ENCODE results near the gene ARHGEF3.
"Not testable (repeated sequence)": the region's sequence is repeated elsewhere in the genome, so short reads cannot be mapped to it uniquely, and the experiment has no call there.

ARHGEF3 gene

GRCh38 chr3:56725175-56725574, 76.6 kb downstream of the ARHGEF3 start:
- peak; percentile 26 for DNase-seq (ENCODE audit: low read depth)

DNA sequence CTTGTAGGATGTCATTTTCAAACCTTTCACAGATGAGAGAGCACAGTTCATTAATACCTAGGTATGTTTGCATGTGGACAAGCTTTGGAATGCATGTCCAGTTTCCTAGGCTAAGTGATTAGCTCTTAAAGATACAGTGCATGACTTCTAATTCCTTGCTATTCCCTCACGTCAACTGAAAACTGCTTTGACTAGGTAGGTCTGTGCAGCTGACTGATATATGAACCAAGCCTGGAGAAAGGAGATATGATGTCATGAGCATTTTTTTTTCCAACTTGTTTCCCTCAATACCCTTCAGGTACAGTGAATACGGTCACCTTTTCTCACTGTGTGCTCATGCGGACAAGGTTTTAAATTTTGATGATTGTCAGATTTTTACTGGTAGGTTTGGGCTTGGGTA, 77.1 kb downstream of the ARHGEF3 start:
- no peak for DNase-seq (ENCODE audit: low read depth)

DNA sequence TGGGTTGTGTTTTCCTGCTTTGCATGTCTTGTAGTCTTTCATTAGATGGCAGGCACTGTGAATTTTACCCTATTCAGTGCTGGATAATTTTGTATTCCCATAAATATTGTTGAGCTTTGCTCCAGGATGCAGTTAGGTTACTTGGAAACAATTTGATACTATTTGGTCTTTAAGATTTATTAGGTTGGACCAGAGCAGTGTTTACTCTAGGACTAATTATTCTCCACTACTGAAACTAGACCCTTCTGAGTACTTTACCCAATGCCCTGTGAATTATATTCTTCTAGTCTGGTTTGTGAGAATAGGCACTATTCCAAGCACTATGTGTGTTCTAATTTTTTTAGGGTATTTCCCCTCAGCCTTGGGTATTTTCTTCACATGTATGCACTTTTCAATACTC, 80.9 kb downstream of the ARHGEF3 start:
- no peak for DNase-seq (ENCODE audit: low read depth)

- not testable (repeated sequence) for DNase-seq (ENCODE audit: low read depth)
These were observed 82.9 kb downstream of the ARHGEF3 start for GRCh38 chr3:56718809-56719208.

- DNase-seq (ENCODE audit: low read depth): no peak
These were observed 90.4 kb downstream of the ARHGEF3 start for GRCh38 chr3:56711344-56711743.

DNA sequence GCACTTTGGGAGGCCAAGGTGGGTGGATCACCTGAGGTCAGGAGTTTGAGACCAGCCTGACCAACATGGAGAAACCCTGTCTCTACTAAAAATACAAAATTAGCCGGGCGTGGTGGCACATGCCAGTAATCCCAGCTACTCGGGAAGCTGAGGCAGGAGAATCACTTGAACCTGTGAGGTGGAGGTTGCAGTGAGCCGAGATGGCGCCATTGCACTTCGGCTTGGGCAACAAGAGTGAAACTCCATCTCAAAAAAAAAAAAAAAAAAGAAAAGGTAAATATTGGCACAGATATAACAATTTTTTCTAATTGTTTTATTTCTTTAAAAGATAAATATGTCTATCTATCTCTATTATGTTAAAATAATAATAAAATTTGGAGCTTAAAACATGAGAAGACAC, 94.3 kb downstream of the ARHGEF3 start:
- not testable (repeated sequence) for DNase-seq (ENCODE audit: low read depth)

DNA sequence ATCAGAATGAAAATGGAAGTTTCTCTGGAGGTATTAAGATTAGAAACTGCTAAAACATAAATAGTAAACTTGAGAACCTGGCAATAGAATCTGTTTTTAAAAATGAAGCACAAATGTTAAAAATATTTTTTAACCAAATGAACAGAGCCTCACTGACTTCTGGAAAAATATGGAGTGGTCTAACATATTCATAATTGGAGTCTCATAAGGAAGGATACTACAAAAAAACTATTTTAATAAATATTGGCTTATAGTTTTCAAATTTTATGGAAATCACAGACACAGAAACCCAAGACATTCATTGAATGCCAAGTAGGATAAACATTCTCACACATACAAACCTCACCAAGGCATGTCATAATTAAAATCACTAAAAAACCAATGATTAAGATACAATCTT, 95.1 kb downstream of the ARHGEF3 start:
- no peak for DNase-seq (ENCODE audit: low read depth)

GRCh38 chr3:56704706-56705105, 97.0 kb downstream of the ARHGEF3 start:
- no peak for DNase-seq (ENCODE audit: low read depth)

- DNase-seq (ENCODE audit: low read depth): no peak
These were observed 99.0 kb downstream of the ARHGEF3 start for GRCh38 chr3:56702490-56703315.

GRCh38 chr3:56700151-56700550, 101.6 kb downstream of the ARHGEF3 start:
- DNase-seq (ENCODE audit: low read depth): no peak

DNA sequence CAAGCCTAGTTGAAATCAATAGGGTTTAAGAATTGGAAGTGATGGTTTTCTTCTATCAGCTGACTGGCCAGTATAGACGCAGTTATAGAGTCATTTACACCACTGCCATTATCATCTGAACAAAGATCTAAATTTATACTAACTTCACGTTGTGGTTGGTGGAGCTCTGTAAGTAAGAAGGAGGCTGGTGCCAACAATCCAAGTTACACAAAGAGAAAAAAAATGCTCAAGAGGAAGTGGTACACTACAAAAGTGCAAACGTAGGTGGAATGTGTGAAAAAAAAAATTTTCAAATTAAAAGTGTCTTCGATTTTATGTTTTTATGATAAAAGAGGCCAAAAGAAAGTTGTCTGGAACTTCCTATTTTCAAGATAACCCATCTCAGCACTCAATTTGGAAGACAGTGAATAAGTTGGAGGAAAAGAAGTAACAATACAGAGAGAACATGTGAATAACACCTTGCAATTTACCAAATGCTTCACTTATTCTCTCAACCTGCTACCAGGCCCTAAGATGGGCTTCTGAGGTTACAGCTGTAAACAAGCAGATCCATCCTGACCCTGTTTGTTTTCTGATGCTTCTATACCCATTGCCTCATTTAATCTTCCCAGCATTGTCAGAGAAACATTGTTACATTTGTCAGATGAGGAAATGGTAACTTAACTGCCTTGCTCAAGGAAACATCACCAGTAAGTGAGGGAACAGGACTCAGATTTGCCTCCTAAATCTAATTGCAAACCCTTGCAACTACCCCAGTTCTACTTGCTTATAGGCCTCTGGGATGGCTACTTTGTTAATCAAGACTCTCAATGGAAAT, 106.7 kb downstream of the ARHGEF3 start:
- no peak for DNase-seq (ENCODE audit: low read depth)

- no peak for DNase-seq (ENCODE audit: low read depth)
These were observed 108.0 kb downstream of the ARHGEF3 start for GRCh38 chr3:56693750-56694149.

DNA sequence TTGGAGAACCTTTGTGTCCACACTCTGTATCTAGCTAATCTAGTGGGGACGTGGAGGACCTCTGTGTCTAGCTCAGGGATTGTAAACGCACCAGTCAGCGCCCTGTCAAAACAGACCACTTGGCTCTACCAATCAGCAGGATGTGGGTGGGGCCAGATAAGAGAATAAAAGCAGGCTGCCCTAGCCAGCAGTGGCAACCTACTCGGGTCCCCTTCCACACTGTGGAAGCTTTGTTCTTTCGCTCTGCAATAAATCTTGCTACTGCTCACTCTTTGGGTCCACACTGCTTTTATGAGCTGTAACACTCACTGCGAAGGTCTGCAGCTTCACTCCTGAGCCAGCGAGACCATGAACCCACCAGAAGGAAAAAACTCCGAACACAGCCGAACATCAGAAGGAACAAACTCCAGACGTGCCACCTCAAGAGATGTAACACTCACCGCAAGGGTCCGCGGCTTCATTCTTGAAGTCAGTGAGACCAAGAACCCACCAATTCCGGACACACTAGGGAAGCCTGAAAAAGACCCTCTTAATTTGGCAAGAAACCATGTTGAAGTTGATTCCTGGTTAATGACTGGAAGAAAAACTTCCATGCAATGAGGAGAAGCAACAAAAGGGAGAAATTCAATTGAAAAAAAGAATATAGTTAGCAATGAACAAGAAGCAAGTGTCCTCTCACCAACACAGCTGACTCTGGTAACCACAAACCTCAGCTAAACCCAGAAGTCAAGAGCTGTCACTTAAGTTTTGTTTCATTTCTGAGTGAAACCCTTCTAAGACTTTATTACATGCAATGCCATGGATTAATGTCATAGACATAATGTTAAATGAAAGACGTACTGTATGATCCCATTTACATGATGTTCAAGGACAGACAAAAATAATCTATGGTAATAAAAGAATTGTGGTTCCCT, 109.0 kb downstream of the ARHGEF3 start:
- not testable (repeated sequence) for DNase-seq (ENCODE audit: low read depth)

- not testable (repeated sequence) for DNase-seq (ENCODE audit: low read depth)
These were observed 109.8 kb downstream of the ARHGEF3 start for GRCh38 chr3:56692001-56692365.

DNA sequence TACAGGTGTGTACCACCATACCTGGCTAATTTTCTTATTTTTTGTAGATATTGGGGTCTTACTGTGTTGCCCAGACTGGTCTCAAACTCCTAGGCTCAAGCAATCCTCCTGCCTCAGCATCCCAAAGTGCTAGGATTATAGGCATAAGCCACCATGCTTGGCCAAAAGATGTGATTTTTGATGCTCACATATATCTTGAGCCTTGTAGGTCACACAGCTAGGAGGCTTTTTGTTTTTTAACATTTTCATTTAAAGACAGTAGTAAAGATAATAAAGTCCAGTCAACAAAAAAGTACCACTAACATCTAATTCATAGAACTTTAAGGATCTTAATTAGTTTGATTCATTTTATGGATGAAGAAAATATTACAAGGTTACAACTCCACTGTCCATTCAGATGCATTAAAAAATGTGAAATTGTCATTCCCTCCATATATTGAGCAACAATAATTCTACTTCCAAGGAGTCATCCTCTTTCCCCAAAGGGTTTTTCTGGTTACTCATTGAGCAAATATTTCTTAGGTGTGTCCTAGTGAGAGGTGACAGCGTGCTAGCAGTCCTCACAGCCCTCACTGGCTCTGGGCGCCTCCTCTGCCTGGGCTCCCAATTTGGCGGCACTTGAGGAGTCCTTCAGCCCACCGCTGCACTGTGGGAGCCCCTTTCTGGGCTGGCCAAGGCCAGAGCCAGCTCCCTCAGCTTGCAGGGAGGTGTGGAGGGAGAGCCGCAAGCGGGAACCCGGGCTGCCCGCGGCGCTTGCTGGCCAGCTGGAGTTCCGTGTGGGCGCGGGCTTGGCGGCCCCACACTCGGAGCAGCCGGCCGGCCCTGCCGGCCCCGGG, 110.4 kb downstream of the ARHGEF3 start:
- no peak for DNase-seq (ENCODE audit: low read depth)

DNA sequence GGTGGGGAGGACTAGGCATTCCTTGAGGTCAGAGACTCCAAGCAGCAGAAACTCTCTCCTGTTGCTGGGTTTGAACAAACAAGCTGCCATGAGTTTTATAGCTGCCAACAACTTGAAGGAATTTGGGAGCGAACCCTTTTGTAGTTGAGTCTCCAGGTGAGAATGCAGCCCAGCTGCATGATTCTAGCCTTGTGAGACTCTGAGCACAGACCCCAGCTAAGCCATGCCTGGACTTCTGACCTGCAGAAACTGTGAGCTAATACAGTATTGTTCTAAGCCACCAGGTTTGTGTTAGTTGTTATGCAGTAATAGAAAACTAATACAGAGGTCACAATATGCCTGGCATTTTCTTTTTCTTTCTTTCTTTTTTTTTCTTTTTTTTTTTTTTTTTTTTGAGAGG, 112.4 kb downstream of the ARHGEF3 start:
- no peak for DNase-seq (ENCODE audit: low read depth)

DNA sequence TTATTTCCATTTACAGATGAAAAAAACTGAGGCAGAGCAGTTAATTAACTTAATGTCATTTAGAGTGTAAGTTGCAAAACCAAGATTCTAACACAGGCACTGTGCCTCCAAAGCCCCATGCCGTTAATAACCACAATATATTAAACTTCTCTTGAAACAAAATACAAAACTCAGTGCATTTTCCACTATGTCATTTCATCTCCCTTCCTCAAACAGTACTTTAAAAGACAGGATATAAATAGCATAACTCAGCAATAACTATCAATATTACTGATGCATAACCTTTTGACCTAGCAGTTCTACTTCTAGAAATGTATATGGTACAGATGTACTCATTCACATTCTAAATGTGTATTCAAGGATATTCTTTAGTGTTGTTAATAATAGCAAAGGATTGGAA, 113.6 kb downstream of the ARHGEF3 start:
- no peak for DNase-seq (ENCODE audit: low read depth)

DNA sequence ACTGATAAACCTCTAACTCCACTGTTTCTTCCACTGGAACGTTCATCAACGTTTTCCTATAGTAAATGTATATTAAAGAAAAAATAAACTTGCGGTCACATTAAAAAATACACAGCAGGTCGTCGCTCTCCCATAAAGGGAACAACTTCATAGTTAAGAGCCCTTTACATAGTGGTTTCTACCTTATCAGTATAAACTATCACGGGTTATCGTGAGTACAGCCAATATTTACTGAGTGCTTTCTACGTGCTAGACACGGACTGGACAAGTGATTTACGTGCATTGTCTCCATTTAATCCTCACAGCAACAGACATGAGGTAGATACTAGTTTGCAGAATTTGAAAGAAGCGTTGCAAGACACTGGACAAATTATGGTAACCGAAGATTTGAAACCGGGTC, 117.7 kb downstream of the ARHGEF3 start:
- no peak for DNase-seq (ENCODE audit: low read depth)

DNA sequence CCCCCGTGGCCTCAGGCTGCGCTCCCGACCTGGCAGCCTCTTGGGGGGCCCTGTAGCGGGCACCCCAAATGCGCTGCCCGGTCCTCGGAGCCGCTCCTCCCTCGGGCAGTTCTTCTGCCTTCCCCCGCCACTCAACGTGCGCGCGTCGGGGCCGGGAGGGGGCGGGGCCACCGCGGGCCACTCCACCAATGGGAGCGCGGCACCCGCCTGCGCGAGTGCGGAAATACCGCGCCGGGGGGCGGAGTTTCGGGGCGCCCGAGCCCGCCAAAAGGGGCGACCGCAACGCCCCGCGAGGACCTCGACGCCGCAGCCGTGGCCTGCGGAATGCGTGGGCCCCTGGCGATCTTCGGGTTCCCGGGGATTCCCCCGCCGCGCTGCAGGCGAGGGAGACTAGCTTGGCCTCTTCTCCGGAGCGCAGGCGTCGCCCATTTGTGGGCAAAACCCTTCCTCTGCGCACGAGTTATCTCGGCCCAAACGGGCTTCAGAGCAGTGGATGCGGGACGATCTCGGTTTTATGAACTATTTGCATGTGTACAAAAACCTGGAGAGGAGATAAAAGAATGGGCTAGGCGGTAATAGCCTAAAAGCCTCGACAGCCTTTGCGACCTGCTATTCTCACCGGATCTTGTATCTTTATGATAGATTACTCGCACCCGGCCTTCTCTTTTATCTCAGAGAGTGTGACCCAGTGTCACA, 118.5 kb downstream of the ARHGEF3 start, which contains the start of gene TASOR:
TASOR (minus strand) TSS at position 144 of the 696 bp plus-strand sequence. CDS start 259 bp downstream, outside the sequence.
- DNase-seq (ENCODE audit: low read depth): peak; percentile 82

DNA sequence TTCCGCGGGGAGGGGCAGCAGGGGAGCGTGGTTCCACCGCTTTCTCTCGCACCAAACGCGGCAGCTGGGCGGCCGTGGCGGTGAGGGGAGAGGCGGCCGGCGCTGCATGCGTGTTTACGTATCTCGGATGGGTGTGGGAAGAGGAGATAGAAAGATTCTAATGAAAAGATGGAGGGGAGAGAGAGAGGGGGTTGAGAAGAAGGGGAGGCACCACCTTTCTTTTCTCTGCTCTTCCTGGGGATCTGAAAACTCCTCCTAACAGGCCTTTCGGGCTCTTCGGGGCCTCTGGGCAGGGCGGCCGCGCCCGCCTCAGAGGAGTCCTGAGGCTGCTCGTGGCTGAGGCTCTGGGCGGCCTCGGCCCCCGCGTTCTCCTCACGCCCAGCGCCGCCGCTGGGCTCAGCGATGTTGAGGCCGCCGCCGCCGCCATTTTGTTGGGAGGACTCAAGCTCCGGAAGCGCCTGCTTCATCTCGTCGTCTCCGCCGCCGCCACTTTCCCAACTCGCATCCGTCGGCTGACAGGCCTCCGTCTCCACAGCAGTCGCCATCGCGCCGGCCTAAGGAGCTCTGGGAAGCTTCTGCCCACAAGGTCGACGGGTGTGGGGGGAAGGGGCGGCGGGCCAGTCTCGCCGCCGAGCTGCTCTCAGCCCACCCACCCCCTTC, 119.2 kb downstream of the ARHGEF3 start:
- DNase-seq (ENCODE audit: low read depth): peak; percentile 63

Measured in activated T-cell treated with anti-CD3 and anti-CD28 coated beads for 1 hour (primary cell).